ENCODE data around the gene RAP2A.

The RAP2A gene

GRCh38 chr13:97505017-97505416 is 71.0 kb downstream of the RAP2A start:
- H3K27ac ChIP-seq: no peak overlapping the region

DNA sequence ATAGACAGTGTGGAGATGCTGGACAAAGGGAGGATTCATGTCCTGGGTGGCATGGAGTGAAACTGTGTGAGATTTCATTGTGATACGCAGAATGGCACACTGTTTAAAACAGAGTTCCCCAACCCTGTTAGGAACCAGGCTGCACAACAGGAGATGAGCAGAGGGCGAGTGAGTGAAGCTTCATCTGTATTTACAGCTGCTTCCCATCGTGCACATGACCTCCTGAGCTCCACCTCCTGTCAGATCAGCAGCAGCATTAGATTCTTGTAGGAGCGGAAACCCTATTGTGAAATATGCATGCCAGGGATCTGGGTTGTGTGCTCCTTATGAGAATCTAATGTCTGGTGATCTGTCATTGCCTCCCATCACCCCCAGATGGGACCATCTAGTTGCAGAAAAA is 72.5 kb downstream of the RAP2A start:
- TF ChIP-seq, protein P1, sequence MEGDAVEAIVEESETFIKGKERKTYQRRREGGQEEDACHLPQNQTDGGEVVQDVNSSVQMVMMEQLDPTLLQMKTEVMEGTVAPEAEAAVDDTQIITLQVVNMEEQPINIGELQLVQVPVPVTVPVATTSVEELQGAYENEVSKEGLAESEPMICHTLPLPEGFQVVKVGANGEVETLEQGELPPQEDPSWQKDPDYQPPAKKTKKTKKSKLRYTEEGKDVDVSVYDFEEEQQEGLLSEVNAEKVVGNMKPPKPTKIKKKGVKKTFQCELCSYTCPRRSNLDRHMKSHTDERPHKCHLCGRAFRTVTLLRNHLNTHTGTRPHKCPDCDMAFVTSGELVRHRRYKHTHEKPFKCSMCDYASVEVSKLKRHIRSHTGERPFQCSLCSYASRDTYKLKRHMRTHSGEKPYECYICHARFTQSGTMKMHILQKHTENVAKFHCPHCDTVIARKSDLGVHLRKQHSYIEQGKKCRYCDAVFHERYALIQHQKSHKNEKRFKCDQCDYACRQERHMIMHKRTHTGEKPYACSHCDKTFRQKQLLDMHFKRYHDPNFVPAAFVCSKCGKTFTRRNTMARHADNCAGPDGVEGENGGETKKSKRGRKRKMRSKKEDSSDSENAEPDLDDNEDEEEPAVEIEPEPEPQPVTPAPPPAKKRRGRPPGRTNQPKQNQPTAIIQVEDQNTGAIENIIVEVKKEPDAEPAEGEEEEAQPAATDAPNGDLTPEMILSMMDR (conservative IDR thresholded peaks at IDR 0.05): no peak
- TF ChIP-seq ZFX (IDR thresholded peaks at IDR 0.05): no peak
- H3K27ac ChIP-seq: no peak overlapping the region

More at GRCh38 chr13:97505017-97505416, 71.0 kb downstream of the RAP2A start:
- TF ChIP-seq ZFX (IDR thresholded peaks at IDR 0.05): no peak
- TF ChIP-seq, protein P1 (conservative IDR thresholded peaks at IDR 0.05): no peak

DNA sequence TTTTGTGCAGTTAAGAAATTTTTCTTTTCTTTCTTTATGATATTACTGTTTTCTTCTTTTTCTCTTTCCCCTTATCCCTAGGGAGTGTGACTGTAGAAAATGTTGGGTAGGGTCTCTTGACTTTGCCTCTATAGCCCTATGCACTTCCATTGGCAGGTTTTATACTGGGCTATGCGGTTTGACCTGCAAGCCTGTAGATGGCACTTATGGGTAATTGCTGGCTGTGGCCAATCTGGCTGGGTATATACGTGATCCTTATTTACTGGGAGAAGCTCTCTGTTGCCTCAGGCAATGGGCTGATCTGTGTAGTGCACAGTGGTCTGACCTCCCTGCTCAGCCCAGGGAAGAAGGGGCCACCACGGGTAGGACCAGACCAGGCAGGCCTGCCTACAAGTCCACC is 78.8 kb downstream of the RAP2A start:
- TF ChIP-seq ZFX (IDR thresholded peaks at IDR 0.05): no peak
- TF ChIP-seq, protein P1 (conservative IDR thresholded peaks at IDR 0.05): peak; percentile 7; the same call in 1 of the 2 replicates
- no peak overlapping the region for H3K27ac ChIP-seq

- H3K27ac ChIP-seq: no peak overlapping the region
- no peak for TF ChIP-seq ZFX (IDR thresholded peaks at IDR 0.05)
- TF ChIP-seq, protein P1 (conservative IDR thresholded peaks at IDR 0.05): no peak
These were observed 81.7 kb downstream of the RAP2A start for GRCh38 chr13:97515643-97516042.

- TF ChIP-seq, protein P1 (conservative IDR thresholded peaks at IDR 0.05): no peak
- no peak for TF ChIP-seq ZFX (IDR thresholded peaks at IDR 0.05)
- H3K27ac ChIP-seq: no peak overlapping the region
These were observed 84.0 kb downstream of the RAP2A start for GRCh38 chr13:97517967-97518366.

All from C4-2B (cell line).